Central memory CD4-positive, alpha-beta T cell (primary cell): ENCODE results near the gene CTDNEP1.

Experiments used
- DNase-seq: peaks from one replicate; pipeline ENCODE4 v3.0.0; 2022

Gene CTDNEP1

GRCh38 chr17:7214300-7215135 lies 37.0 kb downstream of the CTDNEP1 start:
- DNase-seq = peak; percentile 97

DNA sequence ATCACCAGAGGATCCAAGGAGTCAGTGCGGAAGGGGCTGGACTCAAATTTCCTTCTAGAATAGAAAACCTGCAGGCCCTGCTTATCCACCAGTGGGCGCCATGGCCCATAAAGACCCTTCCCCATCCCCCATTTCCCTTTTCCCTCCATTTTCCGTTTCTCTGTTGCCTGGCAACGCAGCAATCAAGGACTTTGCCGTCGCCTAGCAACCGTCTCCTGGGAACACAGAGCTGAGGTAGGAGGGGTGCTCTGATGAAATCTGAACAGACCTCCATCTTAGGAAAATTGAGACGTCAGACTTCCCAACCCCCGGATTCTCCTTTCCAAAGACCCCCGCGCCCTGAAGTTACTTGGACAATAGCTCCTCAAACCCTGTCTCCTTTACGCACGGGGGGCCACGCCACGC lies 37.6 kb downstream of the CTDNEP1 start:
- DNase-seq = no peak

DNA sequence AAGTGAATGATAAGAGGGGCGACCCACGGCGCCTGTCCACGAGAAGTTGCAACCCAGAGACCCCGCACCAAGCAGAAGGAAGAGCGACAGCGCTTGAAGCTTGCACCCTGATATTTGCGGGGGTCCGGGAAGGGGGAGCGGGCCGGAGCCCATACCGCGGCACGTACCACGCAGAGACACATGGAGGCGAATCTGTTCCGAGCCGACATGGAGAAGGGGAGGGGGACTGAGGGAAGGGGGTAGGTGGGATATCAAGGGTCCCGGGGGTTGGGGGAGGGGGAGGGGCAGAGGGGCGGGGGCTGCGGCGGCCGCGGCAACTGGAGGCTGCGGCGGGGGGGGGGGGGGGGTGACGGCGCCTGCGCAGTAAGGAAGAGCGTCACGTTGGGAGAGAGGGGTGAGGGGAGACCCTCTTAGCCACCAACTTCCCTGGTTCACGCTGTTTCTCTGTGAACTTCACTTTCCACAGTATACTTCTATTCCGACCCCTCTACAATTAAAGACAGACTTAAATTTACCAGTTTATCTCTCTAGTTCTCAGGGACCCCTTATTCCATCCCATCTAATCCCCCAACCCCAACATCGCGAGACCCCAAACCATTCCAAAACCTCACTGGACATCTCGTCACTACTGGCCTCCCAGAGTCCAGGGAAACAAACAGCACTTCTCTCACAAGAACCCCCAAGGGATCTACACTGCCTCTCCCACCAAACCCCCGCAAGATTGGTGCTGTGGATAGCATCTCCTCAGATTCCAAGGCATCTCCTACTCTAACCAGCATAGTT lies 39.9 kb downstream of the CTDNEP1 start:
- DNase-seq = no peak

DNA sequence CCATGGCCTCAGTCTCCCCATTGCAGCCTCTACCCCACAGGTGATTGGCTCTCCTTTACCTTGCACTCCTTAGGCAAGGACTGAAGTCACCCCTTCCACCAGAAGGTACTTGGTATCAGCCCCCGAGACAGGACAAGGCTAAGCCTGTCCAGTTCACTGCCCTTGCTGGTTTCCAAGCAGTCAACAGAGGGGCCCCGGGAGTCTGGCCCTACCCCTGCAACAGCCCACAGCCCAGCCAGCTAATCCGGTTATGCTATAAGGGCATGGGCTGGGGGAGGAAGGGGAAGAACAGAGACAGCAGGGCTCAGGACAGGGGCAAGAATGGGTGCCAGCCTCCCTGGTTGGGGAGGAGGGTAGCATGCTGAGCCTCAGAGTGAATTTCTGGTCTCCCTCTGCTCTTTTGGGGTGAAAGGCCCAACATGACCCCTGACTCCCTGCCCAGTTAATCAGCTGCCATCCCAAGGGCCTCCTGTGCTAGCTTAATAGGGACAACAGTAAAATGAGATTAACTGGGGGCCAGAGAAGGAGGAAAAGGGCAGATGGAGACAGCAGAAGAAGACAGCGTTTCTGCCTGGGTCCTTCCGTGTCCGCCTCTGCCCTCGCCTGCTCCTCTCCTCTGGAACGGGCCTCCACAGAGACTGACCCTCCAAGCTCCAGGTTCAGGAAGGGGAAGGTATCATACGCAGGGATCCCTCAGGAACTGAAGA lies 42.6 kb downstream of the CTDNEP1 start:
- no peak for DNase-seq

- no peak for DNase-seq
Measured at GRCh38 chr17:7208027-7208571, 43.4 kb downstream of the CTDNEP1 start.

DNA sequence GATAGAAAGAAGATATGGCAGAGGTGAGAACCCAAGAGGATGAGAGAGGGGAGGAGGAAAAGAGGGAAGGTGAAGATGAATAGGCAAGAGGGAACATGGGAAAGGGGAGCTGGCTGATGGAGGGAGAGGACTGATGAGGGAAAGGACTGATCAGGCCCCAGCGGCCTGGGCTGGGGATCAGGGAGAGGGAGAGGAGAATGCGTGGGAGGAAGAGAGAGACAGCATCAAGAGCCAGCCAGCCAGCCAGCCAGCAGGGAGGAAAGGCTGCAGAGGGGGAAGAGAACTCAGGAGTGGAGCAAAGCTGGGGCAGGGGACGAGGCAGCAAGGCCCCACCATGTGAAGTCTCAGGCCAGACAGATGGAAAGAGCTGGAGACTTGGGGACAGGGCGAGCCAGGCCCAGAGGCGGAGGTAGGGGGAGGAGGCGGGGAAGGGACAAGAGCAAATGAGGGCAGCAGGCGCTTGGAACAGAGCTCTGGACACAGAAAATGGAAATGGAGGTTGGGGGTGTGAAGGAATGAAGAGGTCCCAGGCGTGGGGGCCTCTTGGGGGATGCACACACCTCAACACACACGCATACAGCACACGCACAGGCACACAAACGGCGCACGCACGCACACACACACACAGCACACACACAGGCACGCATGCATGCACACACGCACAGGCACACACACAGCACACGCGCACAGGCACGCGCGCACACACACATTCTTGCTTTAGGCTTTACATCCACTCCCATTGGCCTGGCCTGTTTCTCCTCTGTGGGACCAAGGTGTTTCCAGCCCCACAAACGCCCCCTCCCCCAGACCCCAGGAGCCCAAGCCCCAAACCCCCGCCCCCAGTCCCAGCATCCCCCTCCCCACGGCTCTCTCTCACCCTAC lies 44.2 kb downstream of the CTDNEP1 start:
- no peak for DNase-seq

GRCh38 chr17:7205561-7205960 lies 46.0 kb downstream of the CTDNEP1 start:
- DNase-seq = no peak

DNA sequence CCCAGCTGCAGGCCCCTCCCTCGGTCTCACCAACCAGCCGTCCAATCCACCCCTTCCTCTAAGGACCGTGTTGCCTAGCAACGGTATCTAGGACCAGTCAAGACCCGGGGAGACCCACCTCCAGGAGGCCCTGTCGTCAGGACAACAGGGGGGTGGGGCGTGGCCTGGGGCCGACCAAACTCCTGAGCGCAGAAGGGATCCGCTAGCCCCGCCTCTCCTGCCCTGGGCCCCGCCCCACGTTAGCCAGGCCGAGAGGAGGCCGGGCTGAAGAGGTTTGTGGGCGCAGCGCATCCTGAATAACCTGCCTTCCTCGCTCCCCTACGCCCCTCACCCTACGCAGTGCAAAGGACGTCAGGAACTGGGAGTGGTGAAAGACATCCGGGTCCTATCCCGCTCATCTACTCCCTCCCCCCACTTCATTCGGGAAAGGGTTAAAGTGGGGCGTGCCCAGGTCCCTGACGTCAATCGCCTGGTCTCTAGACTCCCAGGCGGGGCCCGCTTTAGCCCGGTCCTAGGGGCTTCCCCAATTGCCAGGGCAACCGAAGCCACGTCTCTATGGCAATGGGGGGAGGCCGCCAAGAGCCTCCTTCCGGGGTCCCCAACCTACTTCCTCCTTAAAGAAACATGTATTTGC lies 46.6 kb downstream of the CTDNEP1 start:
- DNase-seq = peak; percentile 99

- no peak for DNase-seq
Measured at GRCh38 chr17:7204336-7204735, 47.2 kb downstream of the CTDNEP1 start.

- no peak for DNase-seq
Measured at GRCh38 chr17:7203391-7203790, 48.1 kb downstream of the CTDNEP1 start.

GRCh38 chr17:7196651-7197401 lies 54.7 kb downstream of the CTDNEP1 start:
- no peak for DNase-seq

GRCh38 chr17:7195971-7196370 lies 55.6 kb downstream of the CTDNEP1 start:
- DNase-seq = no peak
